A204.1 (cell line): ENCODE measurements around the gene PUSL1.

ENCODE experiments used
- FAIRE-seq: peaks from 2 replicates; lab custom pipeline; 2012; peaks lifted over from hg19 to GRCh38; lab: Jason Lieb, UNC

Gene PUSL1

GRCh38 chr1:1325288-1326074 lies 17.1 kb downstream of the PUSL1 start:
- no peak for FAIRE-seq

- FAIRE-seq = no peak
These were observed 17.7 kb downstream of the PUSL1 start for GRCh38 chr1:1326075-1326605.

- no peak for FAIRE-seq
These were observed 18.9 kb downstream of the PUSL1 start for GRCh38 chr1:1327291-1327690.

GRCh38 chr1:1328254-1328653 lies 19.9 kb downstream of the PUSL1 start:
- no peak for FAIRE-seq

GRCh38 chr1:1329304-1330210 lies 21.2 kb downstream of the PUSL1 start:
- FAIRE-seq = no peak

- FAIRE-seq = no peak
These were observed 22.1 kb downstream of the PUSL1 start for GRCh38 chr1:1330366-1331067.

GRCh38 chr1:1331068-1331965 lies 22.9 kb downstream of the PUSL1 start, which contains the start of gene TAS1R3:
TAS1R3 (plus strand) TSS chr1:1331280; CDS start chr1:1331346, 66 bp downstream.
- FAIRE-seq = no peak

- no peak for FAIRE-seq
These were observed 23.8 kb downstream of the PUSL1 start for GRCh38 chr1:1332031-1332755.

- FAIRE-seq = no peak
These were observed 24.5 kb downstream of the PUSL1 start for GRCh38 chr1:1332774-1333480.

- no peak for FAIRE-seq
These were observed 25.3 kb downstream of the PUSL1 start for GRCh38 chr1:1333551-1334241.

- no peak for FAIRE-seq
These were observed 26.4 kb downstream of the PUSL1 start for GRCh38 chr1:1334835-1335234.

GRCh38 chr1:1335283-1335682 lies 26.9 kb downstream of the PUSL1 start:
- FAIRE-seq = no peak

GRCh38 chr1:1335792-1336248 lies 27.4 kb downstream of the PUSL1 start:
- no peak for FAIRE-seq

GRCh38 chr1:1336446-1336845 lies 28.0 kb downstream of the PUSL1 start:
- FAIRE-seq = no peak

GRCh38 chr1:1336931-1337792 lies 28.8 kb downstream of the PUSL1 start:
- no peak for FAIRE-seq

- FAIRE-seq = no peak
These were observed 29.4 kb downstream of the PUSL1 start for GRCh38 chr1:1337793-1338147.

GRCh38 chr1:1338278-1338677 lies 29.9 kb downstream of the PUSL1 start:
- FAIRE-seq = no peak

GRCh38 chr1:1340185-1340584 lies 31.8 kb downstream of the PUSL1 start:
- no peak for FAIRE-seq
